MM.1S (cell line): ENCODE data around the gene AADACL2.

Source experiments
- DNase-seq: peaks from one replicate; pipeline ENCODE4 v3.0.0-alpha.2; 2015
- H2AFZ ChIP-seq: fragments of 300-600 bp; sonication (generic); 2 replicates; pipeline ENCODE4 v1.6.0; 2016; ENCODE audit warnings: antibody characterized with exemption, low read length
- H3F3A ChIP-seq: fragments of 300-600 bp; sonication (generic); 2 replicates; pipeline ENCODE4 v1.6.1; 2016; ENCODE audit warnings: mild to moderate bottlenecking, antibody characterized with exemption, low read length, moderate library complexity, mixed read lengths; ENCODE audit not compliant: insufficient read depth
- H3K27ac ChIP-seq: fragments of 300-600 bp; sonication (generic); 2 replicates; pipeline ENCODE4 v1.5.1; 2016; ENCODE audit warnings: mild to moderate bottlenecking, low read length
- H3K27me3 ChIP-seq: fragments of 300-600 bp; sonication (generic); replicated peaks from 2 replicates; pipeline ENCODE4 v1.6.0; 2016; ENCODE audit warnings: low read length; ENCODE audit not compliant: insufficient read depth
- H3K36me3 ChIP-seq: fragments of 300-600 bp; sonication (generic); replicated peaks from 2 replicates; pipeline ENCODE4 v1.6.1; 2016; ENCODE audit warnings: mild to moderate bottlenecking, low read length, mixed read lengths; ENCODE audit not compliant: insufficient read depth
- H3K4me1 ChIP-seq: fragments of 300-600 bp; sonication (generic); 2 replicates; pipeline ENCODE4 v1.6.1; 2016; ENCODE audit warnings: low read length, mixed read lengths
- H3K4me2 ChIP-seq: fragments of 300-600 bp; sonication (generic); 2 replicates; pipeline ENCODE4 v1.6.0; 2016; ENCODE audit warnings: low read depth, low read length
- H3K4me3 ChIP-seq: fragments of 300-600 bp; sonication (generic); 2 replicates; pipeline ENCODE4 v1.5.1; 2016; ENCODE audit warnings: low read length, mixed read lengths
- H3K79me2 ChIP-seq: fragments of 300-600 bp; sonication (generic); 2 replicates; pipeline ENCODE4 v1.6.1; 2016; ENCODE audit warnings: mixed run types, low read length, mixed read lengths
- H3K9ac ChIP-seq: fragments of 300-600 bp; sonication (generic); 2 replicates; pipeline ENCODE4 v1.6.1; 2016; ENCODE audit warnings: low read length, mixed read lengths
- H3K9me2 ChIP-seq: fragments of 300-600 bp; sonication (generic); replicated peaks from 2 replicates; pipeline ENCODE4 v1.6.1; 2016; ENCODE audit warnings: mild to moderate bottlenecking, low read length, mixed read lengths; ENCODE audit not compliant: insufficient read depth
- H3K9me3 ChIP-seq: fragments of 300-600 bp; sonication (generic); replicated peaks from 2 replicates; pipeline ENCODE4 v1.6.1; 2016; ENCODE audit warnings: mild to moderate bottlenecking, low read length, mixed read lengths; ENCODE audit not compliant: insufficient read depth
- H4K20me1 ChIP-seq: fragments of 300-600 bp; sonication (generic); 2 replicates; pipeline ENCODE4 v1.6.1; 2016; ENCODE audit warnings: mild to moderate bottlenecking, low read length, moderate library complexity, mixed read lengths; ENCODE audit not compliant: insufficient read depth
- EZH2 ChIP-seq: fragments of 300-600 bp; sonication (generic); optimal IDR thresholded peaks from 2 replicates; pipeline ENCODE3; 2017; ENCODE audit warnings: low read depth, mild to moderate bottlenecking, antibody characterized with exemption, low read length, mixed read lengths
- EZH2phosphoT487 ChIP-seq: fragments of 300-600 bp; sonication (generic); IDR thresholded peaks from 2 replicates; pipeline ENCODE4 v1.6.1; 2018; ENCODE audit warnings: antibody characterized with exemption, low read length
- TF ChIP-seq, protein P1 (sequence below): fragments of 300-600 bp; sonication (generic); IDR thresholded peaks from 2 replicates; pipeline ENCODE4 v1.5.1; 2016; ENCODE audit warnings: antibody characterized with exemption, low read length, mixed read lengths

The AADACL2 gene

GRCh38 chr3:151697496-151697895, 36.2 kb upstream of the AADACL2 start:
- H3K9me2 ChIP-seq: no peaks in the 10 kb centered on the region
- no peaks in the 10 kb centered on the region for H4K20me1 ChIP-seq
- no peaks in the 10 kb centered on the region for H3K36me3 ChIP-seq
- DNase-seq: no peak
- no peak for TF ChIP-seq EZH2
- no peak for TF ChIP-seq EZH2phosphoT487
- TF ChIP-seq, protein P1, sequence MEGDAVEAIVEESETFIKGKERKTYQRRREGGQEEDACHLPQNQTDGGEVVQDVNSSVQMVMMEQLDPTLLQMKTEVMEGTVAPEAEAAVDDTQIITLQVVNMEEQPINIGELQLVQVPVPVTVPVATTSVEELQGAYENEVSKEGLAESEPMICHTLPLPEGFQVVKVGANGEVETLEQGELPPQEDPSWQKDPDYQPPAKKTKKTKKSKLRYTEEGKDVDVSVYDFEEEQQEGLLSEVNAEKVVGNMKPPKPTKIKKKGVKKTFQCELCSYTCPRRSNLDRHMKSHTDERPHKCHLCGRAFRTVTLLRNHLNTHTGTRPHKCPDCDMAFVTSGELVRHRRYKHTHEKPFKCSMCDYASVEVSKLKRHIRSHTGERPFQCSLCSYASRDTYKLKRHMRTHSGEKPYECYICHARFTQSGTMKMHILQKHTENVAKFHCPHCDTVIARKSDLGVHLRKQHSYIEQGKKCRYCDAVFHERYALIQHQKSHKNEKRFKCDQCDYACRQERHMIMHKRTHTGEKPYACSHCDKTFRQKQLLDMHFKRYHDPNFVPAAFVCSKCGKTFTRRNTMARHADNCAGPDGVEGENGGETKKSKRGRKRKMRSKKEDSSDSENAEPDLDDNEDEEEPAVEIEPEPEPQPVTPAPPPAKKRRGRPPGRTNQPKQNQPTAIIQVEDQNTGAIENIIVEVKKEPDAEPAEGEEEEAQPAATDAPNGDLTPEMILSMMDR: no peak
- no peak overlapping the region for H3K4me3 ChIP-seq
- H3K9me3 ChIP-seq: no peaks in the 10 kb centered on the region
- H2AFZ ChIP-seq: no peak overlapping the region
- no peaks in the 10 kb centered on the region for H3F3A ChIP-seq
- no peak overlapping the region for H3K4me2 ChIP-seq
- no peaks in the 10 kb centered on the region for H3K79me2 ChIP-seq
- no peaks in the 10 kb centered on the region for H3K27me3 ChIP-seq
- H3K9ac ChIP-seq: no peak overlapping the region
- no peak overlapping the region for H3K27ac ChIP-seq
- no peaks in the 10 kb centered on the region for H3K4me1 ChIP-seq

DNA sequence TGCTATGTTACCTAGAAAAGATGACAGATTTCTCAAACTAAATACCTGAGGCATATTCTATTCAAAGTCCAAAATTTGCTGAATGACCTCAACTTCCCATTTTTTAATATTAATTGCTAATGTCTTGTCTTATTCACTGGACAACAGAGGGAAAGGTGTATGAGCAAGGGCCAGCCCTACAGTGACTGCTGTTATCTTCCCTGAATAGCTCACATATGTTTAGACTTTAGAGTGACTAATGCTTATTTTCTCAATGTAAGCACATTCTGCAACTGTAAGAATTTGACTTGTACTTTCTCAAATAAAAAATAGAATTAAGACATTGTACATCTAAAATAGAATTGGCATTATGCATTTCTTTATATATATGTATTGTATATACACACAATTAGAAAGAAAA, 26.5 kb upstream of the AADACL2 start:
- H3K9me2 ChIP-seq: no peaks in the 10 kb centered on the region
- H3K79me2 ChIP-seq: no peaks in the 10 kb centered on the region
- no peak overlapping the region for H2AFZ ChIP-seq
- H3K27ac ChIP-seq: no peak overlapping the region
- no peak overlapping the region for H3K9ac ChIP-seq
- TF ChIP-seq EZH2phosphoT487 (no peak), EZH2 (no peak)
- TF ChIP-seq, protein P1: no peak
- no peak overlapping the region for H3K4me3 ChIP-seq
- H4K20me1 ChIP-seq: no peaks in the 10 kb centered on the region
- no peak for DNase-seq
- no peaks in the 10 kb centered on the region for H3F3A ChIP-seq
- no peaks in the 10 kb centered on the region for H3K9me3 ChIP-seq
- no peaks in the 10 kb centered on the region for H3K27me3 ChIP-seq
- H3K4me2 ChIP-seq: no peak overlapping the region
- H3K4me1 ChIP-seq: no peaks in the 10 kb centered on the region
- H3K36me3 ChIP-seq: no peaks in the 10 kb centered on the region

DNA sequence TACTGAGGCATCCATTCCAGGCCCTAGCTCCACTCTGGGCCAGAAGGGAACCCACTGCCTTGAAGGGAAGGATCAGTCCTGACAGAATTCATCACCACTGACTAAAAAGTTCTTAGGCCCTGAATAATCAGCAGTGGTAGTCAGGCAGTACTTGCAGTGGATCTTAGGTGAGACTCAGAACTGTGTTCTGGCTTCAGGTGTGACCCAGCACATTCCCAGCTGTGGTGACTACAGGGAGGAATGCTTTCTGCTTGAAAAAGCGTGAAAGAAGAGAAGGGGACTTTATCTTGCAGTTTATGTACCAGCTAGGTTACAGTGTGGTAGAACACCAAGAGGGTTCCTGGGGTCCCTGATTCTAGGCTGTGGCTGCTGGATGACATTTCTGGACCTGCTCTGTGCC, 24.9 kb upstream of the AADACL2 start:
- Histone ChIP-seq H3K27ac (no peak overlapping the region), H3K4me3 (no peak overlapping the region), H3K9me2 (no peaks in the 10 kb centered on the region), H2AFZ (no peak overlapping the region), H4K20me1 (no peaks in the 10 kb centered on the region), H3K4me2 (no peak overlapping the region), H3K9me3 (no peaks in the 10 kb centered on the region), H3F3A (no peaks in the 10 kb centered on the region), H3K4me1 (no peaks in the 10 kb centered on the region), H3K79me2 (no peaks in the 10 kb centered on the region), H3K9ac (no peak overlapping the region), H3K27me3 (no peaks in the 10 kb centered on the region), H3K36me3 (no peaks in the 10 kb centered on the region)
- no peak for DNase-seq
- TF ChIP-seq EZH2: no peak
- no peak for TF ChIP-seq EZH2phosphoT487
- TF ChIP-seq, protein P1: no peak
